Fibroblast of gingiva (primary cell): ENCODE data around the gene FBXL19.
A peak's percentile ranks its signal among the peaks of the same experiment; 100 is the strongest.
"Not testable (repeated sequence)": the region's sequence is repeated elsewhere in the genome, so short reads cannot be mapped to it uniquely, and the experiment has no call there.

Experiments
- DNase-seq: peaks from one replicate; pipeline ENCODE4 v3.0.0-alpha.2; 2011; ENCODE audit warnings: low read depth

Gene FBXL19

GRCh38 chr16:30923554-30924075 lies at the start of gene FBXL19:
FBXL19 (plus strand) TSS chr16:30923572; CDS start chr16:30925755, 2,183 bp downstream.
- DNase-seq: no peak

GRCh38 chr16:30874244-30874820 lies 49.0 kb upstream of the FBXL19 start:
- no peak for DNase-seq

GRCh38 chr16:30874821-30875717 lies 48.3 kb upstream of the FBXL19 start:
- peak; percentile 89 for DNase-seq

- no peak for DNase-seq
These were observed 47.2 kb upstream of the FBXL19 start for GRCh38 chr16:30875871-30876801.

- no peak for DNase-seq
These were observed 46.5 kb upstream of the FBXL19 start for GRCh38 chr16:30876867-30877266.

- no peak for DNase-seq
These were observed 40.7 kb upstream of the FBXL19 start for GRCh38 chr16:30882429-30883310.

- no peak for DNase-seq
These were observed 38.6 kb upstream of the FBXL19 start for GRCh38 chr16:30884760-30885159.

- no peak for DNase-seq
These were observed 38.2 kb upstream of the FBXL19 start for GRCh38 chr16:30885196-30885595.

GRCh38 chr16:30886145-30886544 lies 37.2 kb upstream of the FBXL19 start:
- no peak for DNase-seq

GRCh38 chr16:30887927-30888326 lies 35.4 kb upstream of the FBXL19 start:
- DNase-seq: no peak

- DNase-seq: no peak
These were observed 34.4 kb upstream of the FBXL19 start for GRCh38 chr16:30888856-30889499.

- no peak for DNase-seq
These were observed 33.7 kb upstream of the FBXL19 start for GRCh38 chr16:30889721-30890120.

GRCh38 chr16:30891043-30891823 lies 32.1 kb upstream of the FBXL19 start:
- not testable (repeated sequence) for DNase-seq

- DNase-seq: no peak
These were observed 30.5 kb upstream of the FBXL19 start for GRCh38 chr16:30892670-30893416.

GRCh38 chr16:30893417-30893743 lies 30.0 kb upstream of the FBXL19 start:
- DNase-seq: no peak

GRCh38 chr16:30893744-30894539 lies 29.4 kb upstream of the FBXL19 start, which contains the start of gene BCL7C:
BCL7C (minus strand) TSS chr16:30894077; CDS start chr16:30893944, 133 bp downstream.
- DNase-seq: peak; percentile 92

GRCh38 chr16:30894540-30895368 lies 28.6 kb upstream of the FBXL19 start:
- no peak for DNase-seq
